HTERT RPE-1 (cell line): Measurements from ENCODE around the gene HEY2.
"Not testable (repeated sequence)": the region's sequence is repeated elsewhere in the genome, so short reads cannot be mapped to it uniquely, and the experiment has no call there.

Source experiments
- in situ Hi-C: fragments of 300-500 bp; cut with MboI; formaldehyde crosslinking; loops from 4 replicates; pipeline ENCODE4 v1.14.3; 2020; ENCODE audit warnings: low sequenced_read_pairs

The HEY2 gene

DNA sequence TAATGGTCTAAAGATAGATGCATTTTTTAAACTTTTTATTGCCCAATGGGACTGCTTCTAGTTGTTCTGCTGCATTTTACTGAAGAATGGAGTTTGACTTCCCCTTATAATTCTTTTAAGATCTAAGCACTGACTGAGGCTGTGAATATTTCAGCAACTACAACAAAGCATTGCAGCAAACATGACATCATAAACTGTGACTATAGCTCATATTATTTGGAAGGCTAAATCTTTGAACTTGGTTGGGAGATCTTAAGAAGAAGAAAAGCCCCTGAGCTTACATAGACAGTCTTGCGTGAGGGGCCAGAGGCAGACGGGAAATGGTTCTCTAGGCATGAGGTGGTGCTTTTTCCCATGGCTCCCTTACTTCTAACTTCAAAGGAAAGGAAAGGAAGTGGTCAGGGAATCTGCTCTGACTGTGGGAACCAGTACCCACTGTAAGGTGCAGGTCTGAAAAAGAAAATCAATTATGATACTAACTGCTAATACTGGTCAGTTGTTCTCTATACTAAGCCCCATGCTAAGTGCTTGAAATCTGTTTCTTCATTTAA is 14.8 kb downstream of the HEY2 start:
- in situ Hi-C loops: loop anchor here (25.0 kb wide), 1 partner anchor 452 kb away; the partner anchor contains the start of gene HDDC2

- in situ Hi-C loops: loop anchor here (25.0 kb wide), 1 partner anchor 454 kb away; the partner anchor contains the start of gene HDDC2
These were observed 16.5 kb downstream of the HEY2 start for GRCh38 chr6:125765944-125766343.

DNA sequence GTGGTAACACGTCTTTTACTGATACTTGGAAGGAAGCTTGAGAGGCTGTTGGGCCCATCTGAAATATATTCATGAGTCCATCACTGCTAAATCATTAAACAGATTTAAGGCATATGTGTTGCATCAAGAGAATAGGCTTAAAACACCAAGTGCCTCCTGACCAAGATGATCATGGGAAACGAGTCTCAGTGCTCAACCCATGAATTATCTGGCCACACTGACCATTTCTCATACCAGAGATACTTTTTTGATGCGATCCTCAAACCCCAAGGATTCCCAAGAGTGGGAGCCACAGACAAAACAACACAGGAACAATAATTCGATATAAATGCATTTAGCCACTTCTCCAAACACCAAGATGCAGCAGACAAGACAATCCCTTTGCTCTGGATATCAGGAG is 17.2 kb downstream of the HEY2 start:
- in situ Hi-C loops: loop anchor here (25.0 kb wide), 1 partner anchor 454 kb away; the partner anchor contains the start of gene HDDC2

- in situ Hi-C loops: loop anchor here (25.0 kb wide), 1 partner anchor 457 kb away; the partner anchor contains the start of gene HDDC2
These were observed 19.8 kb downstream of the HEY2 start for GRCh38 chr6:125769147-125769783.

DNA sequence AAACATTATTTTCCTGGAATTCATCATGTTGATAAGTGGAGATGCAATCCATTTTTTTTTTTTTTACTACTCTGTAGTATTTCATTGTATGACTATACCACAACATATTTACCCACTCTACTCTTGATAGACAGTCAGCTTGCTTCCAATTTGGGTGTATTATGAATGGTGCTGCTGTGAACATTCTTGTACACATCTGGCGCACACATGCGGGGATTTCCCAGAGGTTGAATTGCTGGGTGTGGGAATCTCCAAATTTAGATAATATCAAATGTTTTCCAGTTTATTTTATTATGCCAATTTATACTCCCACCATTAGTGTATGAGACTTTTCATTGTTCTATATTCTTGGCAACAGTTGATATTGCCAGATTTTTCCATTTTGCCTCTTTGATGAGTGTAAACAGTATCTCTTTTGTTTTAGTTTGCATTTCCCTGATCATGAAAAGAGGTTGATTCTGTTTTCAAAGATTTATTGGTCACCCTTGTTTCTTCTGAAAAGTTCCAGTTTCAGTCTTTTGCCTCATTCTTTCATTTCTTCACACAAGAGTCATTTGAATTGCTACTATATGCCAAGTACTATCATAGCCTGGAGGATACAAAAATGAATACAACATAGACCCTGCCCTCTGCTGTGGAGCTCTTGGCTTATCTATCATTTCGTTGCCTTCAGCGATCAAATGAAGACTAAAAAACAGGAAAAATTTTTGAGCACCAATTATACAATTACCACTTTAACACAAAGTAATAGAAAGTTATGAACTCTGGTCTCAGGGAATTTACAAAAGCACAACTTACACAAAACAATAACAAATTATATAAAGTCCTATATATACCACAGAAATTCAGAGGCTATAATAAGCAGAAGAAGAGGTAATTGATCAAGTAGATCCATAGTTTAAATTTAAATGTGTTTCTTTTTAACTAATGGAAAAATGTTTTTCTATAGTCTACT is 24.2 kb downstream of the HEY2 start:
- in situ Hi-C loops: loop anchor here (25.0 kb wide), 1 partner anchor 461 kb away; the partner anchor contains the start of gene HDDC2

DNA sequence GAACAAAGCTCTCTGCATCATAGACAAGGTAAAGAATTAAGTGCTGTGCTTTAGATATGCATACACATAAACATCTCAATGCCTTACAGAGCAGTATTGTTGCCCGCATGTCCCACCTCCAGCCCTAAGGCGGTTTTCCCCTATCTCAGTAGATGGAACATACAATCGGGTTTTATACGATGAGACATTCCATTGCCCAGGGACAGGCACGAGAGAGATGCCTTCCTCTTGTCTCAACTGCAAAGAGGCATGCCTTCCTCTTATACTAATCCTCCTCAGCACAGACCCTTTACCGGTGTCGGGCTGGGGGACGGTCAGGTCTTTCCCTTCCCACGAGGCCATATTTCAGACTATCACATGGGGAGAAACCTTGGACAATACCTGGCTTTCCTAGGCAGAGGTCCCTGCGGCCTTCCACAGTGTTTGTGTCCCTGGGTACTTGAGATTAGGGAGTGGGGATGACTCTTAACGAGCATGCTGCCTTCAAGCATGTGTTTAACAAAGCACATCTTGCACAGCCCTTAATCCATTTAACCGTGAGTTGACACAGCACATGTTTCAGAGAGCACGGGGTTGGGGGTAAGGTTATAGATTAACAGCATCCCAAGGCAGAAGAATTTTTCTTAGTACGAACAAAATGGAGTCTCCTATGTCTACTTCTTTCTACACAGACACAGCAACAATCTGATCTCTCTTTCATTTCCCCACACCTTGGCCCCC is 26.8 kb downstream of the HEY2 start:
- in situ Hi-C loops: not testable (repeated sequence)

DNA sequence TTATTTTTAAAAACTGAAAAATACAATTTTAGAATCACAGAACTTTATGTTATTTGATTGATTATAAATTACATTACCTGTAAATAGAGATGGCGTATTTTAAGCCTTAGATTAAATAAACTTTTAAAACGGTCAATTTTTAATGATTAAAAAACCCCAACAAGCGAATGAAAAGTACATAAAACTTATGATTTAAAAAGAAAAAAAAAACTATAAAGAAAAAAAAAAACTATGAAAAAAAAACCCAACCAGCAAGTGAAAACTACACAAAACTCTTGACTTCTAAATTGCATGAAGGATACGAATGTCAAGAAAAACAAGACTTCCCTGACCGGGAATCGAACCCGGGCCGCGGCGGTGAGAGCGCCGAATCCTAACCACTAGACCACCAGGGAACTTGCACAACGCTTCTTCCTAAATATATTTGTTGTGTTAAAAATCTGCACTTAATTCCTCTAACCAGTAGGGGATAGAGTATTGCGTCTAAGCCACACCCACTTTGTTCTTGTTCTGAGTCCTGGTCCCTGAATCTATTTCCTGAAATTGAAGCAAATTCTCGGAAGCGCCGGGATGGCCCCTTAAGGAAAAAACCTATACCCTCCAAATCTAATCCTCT is 30.6 kb downstream of the HEY2 start:
- in situ Hi-C loops: no loop called here

DNA sequence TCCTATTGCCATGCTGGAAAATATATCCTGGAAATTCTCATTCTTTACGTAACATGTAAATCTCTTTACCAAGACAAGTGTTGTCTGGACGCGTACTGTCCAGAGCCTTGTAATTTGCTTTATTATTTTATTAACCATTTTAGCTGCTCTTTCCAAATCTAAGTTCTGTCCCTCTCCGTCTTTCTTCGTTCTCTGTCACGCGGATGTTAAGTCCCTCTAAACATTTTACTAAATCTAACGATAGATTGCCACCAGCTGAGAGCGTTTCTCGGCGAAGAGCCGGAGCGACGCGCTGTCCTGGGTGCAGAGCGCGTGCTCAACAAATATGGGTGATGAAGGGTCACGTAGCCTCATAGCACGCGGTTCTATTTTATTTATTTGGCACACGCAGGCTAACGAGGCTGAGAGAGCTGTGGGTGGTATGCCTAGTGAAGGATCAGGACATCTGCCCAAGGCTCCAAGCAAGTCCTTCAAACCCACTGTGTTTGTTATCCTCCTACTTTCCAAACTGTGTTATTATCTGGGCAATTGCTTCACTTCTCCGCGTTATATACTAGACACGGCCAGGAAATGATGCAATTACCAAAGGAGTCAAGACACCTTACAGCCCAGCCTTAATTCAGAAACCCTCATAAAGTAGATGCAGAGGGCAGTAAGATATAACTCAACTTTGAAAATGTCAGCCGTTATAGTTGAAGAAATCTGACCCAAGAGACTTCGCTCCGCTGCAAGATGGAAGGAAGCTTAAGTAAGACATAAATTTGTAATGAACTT is 31.3 kb downstream of the HEY2 start:
- in situ Hi-C loops: no loop called here

- in situ Hi-C loops: no loop called here
These were observed 32.0 kb downstream of the HEY2 start for GRCh38 chr6:125781314-125781868.

- in situ Hi-C loops: no loop called here
These were observed 34.9 kb downstream of the HEY2 start for GRCh38 chr6:125784365-125784764.

GRCh38 chr6:125787791-125788190 is 38.4 kb downstream of the HEY2 start:
- in situ Hi-C loops: no loop called here

DNA sequence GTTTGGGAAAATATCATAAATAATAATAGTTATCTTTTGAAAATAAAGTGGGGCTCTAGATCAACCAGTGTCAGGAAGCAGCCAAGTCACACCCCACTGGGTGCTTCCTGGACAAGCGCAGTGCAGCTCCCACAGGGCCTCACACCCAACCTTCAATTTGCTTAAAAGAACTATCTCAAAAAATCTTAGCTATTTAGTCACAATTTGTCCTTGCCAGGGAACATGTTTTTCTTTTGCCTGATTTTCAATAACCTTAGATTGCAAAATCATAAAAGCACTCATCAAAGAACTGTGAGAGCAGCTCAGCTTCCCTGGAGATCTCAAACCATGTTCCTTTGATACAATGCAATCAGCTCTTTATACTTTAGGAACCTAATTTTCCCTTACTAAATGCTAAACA is 39.7 kb downstream of the HEY2 start:
- in situ Hi-C loops: no loop called here

DNA sequence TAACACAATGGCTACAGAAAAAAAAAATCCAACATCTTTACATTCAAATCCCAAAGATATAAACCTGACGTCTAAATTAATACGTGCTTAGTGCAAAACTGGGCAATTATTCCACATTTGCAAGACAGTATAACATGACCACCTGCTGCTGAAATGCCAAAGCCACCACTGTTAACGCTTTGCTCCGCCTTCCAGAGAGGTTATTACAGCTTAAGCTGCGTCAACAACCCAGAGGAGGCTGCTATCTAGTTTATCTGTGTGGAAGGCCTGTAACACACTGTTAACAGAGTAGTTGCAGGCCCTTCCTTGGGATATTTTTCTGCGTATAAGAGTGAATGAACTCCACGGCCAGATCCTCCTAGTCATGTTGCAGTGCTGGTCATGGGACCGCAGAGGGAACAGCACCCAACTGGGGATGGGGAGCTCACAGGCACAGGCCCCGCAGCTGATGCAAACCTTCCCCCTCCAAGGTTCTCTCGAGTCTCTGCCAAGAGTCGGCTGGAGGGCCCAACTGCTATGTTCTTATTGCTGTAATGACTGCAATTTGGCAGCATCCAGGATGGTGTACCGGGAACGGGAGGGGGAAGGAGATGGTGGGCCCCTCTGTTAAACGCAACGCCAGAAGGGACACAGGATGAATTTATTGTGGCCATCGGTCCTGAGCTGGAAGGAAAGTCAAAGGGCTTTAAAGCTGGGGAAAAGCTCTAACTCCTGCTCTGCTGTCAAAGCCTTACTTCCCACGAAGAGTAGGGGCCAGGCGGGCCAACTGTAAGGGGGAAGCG is 40.3 kb downstream of the HEY2 start:
- in situ Hi-C loops: no loop called here

GRCh38 chr6:125790358-125791150 is 41.1 kb downstream of the HEY2 start, which contains the start of gene NCOA7:
NCOA7 (plus strand) TSS chr6:125790960; CDS start chr6:125815355, 24,395 bp downstream.
- in situ Hi-C loops: no loop called here

GRCh38 chr6:125791151-125791819 is 41.9 kb downstream of the HEY2 start:
- in situ Hi-C loops: no loop called here

GRCh38 chr6:125791820-125792165 is 42.4 kb downstream of the HEY2 start:
- in situ Hi-C loops: no loop called here

DNA sequence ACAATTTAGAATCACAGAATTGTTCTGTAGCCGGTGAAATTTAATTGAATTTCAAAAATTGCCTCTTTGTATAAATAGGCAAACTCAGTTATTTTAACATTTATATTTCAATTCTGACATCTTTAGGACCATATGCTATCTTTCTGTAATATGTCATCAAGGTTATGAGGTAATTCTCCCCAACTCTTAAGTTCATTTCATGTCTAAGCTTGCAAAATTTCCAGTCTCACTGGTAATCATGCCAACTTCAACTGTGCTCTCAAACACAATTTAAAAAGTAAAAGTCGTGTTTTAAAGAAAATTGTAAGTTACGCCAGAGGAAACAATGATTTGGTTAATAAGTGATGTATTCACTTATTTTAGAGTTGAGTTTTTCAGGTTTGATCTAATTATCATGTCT is 42.7 kb downstream of the HEY2 start:
- in situ Hi-C loops: no loop called here
